CMK (cell line): ENCODE results near the gene MEI1.
A peak's percentile ranks its signal among the peaks of the same experiment; 100 is the strongest.

Experiments
- DNase-seq: peaks from one replicate; pipeline ENCODE4 v3.0.0-alpha.2; 2010; ENCODE audit warnings: low read depth

The MEI1 gene

DNA sequence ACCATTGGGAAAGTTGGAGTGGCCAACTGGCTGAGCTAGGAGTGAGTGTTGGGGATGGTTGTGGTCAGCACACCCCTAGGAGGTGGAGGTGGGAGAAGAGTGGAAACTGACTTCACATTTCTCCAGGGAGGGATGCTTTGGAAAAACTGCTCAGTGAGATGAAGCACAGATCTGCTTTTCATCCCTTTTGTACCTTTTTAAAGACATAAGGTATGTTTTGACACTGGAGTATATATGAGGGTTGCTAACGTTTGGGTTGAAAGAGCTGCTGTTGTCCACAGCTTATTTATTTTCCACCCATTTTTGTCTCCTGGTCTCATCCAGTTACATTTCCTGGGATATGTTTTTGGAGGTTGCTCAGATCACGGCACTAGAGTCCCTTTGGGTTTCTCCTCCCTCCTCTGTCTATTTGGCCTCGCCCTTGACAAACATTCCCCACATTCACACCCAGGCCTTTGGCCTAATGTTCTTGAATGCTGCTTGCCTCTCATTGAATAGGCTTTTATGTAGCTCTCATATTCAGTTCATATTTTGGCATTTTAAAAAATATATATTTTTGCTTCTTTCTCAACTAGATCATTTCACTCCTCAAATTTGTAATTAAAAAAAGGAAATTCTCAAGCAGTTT is 141.9 kb downstream of the MEI1 start:
- no peak for DNase-seq

DNA sequence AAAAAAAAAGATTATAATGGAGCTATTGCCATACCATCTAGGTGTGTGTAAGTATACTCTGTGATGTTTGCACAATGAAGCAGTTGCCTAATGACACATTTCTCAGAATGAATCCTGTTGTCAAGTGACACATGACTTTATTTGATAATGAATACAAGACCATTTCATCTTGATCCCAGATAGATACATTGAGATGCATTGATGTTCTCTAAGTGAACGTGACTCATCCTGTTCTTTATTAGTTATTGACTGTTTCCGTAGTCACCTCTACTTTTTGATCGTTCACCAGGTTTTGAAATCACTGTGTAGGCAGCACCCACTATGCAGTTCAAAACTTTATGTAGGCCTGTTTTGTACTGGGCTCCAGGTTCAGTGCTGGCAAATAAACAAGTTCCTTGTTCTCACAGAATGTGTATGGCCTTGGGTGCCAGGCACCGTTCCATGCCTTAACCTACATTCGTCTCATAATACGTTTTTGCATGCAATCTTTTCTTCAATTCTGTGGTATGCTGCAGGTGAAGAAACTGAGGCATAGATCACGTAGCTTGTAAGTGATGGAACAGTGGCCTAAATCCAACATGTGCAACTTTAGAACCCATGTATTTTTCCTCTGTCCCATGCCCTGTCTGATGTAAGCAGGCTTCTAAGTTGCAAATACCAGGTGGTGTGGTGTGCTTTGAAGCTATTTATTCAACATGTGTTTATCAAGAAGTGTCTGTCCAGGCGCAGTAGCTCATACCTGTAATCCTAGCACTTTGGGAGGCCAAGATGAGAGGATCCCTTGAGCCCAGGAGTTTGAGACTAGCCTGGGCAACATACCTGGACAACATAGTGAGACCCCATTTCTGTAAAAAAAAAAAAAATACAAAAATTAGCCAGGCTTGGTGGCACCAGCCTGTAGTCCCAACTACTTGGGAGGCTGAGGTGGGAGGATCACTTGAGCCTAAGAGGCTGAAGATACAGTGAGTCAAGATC is 144.0 kb downstream of the MEI1 start:
- no peak for DNase-seq

DNA sequence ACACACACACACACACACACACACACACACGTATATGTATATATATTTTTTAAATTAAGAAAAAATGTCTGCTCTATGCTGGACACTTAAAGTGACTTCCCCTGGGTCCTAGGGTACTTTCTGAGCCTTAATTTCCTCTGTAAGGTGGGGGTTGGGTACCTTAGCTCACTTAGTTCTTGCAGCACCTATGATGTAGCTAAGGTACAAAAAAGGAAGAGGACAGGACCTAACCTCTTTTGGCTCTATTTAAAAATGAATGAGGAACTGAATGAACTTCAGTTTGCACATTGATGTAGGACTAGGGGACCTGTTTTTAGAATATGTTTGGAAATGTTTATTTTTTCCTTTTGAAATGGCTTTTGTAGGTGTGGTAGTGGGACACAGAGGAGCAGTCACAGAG is 144.7 kb downstream of the MEI1 start:
- DNase-seq: no peak

DNA sequence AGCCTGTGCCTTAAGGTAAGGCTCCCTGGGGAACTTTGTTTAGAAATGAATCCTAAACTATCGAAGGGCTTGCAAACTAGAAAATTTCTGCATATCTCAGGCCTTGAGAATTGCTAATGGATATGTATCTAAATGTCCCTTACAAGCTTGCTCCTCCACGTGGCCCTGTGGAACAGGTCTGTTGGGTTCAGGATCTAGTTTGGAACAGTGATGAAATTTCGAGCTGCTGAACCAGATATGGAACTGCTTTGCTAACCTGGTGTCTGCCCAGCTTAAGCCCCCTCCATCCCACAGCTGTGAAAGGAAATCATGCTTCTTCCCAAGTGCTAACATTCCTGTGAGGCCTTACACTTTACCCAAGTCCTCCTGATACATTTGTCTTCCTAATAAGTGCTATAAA is 145.2 kb downstream of the MEI1 start:
- no peak for DNase-seq

DNA sequence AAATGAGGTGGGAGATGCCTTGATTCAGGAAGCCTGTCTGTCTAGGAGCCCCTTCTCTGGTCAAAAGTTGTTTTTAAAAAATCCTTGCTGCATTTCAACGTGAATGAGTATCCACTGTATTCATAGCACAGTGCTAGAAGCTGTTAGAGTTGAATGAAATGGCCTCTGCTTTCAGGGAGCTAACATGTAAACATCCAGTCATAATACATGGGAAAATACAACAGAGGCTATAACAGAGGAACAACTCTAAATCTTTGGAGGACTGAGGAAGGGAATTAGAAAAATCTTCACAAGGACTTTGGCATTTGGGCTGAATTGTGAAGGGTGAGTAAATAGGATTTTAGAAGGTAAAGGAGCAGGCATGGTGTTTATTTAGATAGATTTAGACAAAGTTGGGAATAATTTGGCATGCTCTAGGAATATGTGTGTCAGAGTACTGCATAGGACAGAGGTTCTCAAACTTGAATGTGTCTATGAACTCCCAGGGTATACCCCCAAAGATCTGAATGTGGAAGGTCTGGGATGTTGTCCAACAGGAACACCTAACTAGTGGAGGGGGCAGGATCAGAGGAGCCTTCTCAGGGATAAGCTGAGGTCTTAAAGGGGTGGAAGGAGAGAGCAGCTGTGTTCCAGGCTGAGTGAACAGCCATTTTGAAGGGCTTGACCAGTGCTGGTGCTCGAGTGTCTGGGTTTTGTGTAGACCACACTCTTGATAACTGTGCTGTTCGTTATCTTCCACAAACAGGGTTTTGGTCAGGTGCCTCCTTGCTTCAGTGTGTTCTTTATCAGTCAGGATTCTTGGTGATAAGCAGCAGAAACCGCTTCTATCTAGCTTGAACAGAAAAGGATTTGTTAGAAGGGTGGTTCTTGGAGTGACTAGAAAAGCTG is 146.3 kb downstream of the MEI1 start:
- peak; percentile 89 for DNase-seq

DNA sequence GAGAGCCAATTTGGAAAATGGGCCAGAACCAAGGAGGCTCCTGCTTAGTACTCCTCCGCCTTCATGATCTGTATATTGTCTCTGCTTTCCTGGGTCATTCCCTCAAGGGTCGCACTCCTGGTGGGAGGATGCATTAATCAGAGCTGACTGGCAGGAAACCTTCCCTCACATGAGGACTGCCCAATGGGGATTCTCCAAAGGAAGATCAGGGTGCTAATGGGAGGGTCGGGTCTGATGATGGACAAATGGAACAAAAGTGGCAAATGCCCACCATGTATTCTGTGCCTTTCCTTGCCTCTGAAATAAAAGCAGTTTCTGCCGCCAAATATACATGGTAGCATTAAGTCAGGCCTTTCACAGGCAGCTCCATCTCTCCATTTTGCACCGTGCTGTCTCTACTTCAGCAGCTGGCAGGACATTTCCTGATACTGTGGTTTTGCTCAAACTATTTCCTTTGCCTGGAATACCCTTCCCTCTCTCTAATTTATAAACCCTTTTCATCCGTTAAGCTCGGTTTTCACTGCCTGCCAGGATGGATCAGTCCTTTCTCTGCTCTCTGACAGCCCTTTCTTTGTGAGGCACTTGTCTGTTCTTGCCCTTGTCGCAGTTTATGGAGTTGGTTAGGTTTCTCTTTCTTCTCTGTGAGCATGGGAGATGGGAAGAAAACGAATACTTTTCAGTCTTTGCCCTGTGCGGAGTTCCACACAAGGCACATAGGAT is 147.1 kb downstream of the MEI1 start:
- no peak for DNase-seq

DNA sequence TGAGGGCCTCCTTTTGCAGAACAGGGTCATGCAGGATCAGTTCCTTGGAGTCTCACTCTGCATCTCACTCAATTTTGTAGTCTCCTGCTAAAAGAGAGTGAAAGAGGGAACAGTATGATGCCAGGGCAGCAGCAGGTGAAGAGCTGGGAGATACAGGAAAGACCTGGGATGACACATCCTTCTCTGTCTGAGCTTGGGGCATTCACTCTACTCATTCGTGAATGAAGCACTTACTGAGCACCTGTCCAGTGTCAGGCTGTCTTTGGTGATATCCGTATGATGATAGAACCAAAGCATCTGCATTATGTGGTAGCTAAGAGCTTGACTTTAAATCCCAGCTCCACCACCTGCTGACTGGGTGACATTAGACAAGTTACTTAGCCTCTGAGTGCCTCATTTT is 148.0 kb downstream of the MEI1 start:
- no peak for DNase-seq

DNA sequence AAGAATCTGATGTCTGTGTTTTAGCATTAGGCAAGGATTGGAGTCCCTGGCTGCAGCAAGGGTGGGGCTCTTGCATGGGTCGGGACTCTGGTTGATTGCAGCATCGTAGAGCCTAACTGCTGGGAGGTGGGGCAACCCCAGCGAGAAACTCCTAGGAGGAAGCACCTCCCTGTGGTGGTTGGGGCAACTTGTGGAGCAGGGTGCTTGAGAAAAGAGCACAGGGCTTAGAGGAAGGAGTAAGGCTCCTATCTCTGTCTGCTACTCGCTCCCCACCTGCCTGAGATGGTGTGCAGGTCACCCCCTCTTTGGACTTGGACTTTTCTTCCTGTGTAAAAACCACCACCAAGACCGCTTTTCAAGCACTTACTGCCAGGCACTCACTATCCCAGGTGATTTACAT is 149.2 kb downstream of the MEI1 start:
- DNase-seq: no peak
